HG02759 (cell line): ENCODE results near the gene LIME1.
"Not testable (repeated sequence)": the region's sequence is repeated elsewhere in the genome, so short reads cannot be mapped to it uniquely, and the experiment has no call there.

Source experiments
- ATAC-seq: cut with Tn5 transposase; IDR thresholded peaks from one replicate; pipeline ENCODE4 v1.9.1; 2021; ENCODE audit warnings: mild to moderate bottlenecking, moderate library complexity; ENCODE audit not compliant: unreplicated experiment

Gene LIME1

DNA sequence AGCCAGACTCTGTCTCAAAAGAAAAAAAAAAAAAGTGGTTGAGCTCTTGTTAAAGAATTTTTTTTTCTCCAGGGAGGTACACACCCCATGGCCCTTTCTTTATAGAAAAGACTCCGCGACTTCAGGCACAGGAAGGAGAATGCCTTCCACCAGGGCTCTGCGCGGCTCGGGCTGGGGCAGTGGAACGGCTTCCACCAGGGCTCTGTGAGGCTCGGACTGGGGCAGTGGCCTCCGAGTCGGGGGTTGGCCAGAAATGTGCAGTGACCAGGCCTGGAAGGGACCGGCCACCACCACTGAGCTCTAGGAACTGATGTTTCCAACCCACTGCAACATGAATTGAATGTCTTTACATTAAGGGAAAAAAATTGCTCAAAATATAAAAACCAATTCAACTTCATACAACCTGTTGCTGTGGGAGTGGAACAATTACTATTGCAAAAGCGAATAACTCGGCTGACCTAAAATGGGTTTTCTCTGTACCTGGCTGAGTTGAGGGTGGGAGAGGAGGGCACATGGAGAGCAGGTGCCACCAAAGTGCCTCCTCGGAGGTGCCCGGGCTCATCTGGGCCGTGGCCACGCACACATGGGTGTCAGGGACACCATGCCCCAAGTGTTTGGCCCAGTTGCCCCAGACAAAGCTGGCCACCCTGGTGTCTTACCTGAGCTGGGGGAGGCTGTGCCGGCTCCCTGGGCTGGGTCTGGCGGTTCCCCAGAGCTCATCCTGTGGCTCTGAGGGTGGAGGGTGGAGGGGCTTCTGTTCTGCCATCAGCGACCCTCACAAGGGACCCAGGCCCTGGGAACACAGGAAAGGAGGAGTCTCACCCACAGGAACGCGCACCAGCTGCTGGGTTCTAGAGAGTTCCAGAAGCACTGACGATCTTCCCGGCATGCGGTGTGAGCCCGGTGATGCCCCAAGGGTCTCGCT, 32.4 kb downstream of the LIME1 start:
- no peak for ATAC-seq

DNA sequence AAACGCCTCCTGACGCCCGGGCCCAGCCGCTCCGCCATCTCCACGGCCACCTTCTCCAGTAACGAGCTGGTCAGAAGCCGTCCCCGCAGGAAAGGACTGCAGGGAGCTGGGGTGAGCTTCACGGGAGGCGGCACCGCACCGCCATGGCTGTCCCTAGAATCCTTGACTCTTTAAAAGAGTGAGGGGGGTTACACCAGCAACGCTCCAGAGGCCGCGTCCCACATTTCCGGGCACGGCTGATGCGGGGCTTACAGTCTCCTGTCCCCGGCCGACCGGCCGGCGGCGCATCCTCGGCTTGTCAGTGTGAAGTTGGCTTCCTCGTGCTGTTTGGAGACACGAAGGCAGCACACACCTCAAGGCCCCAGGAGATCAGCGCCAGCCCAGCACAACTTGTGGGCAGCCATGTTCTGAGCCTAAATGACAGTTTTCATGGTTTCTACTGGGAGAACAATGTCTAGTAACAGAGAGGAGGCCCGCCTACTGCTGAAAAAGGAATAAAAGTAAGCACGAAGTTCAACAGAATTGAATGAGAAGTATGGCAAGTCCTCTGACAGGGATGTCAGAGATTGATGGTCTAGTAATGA, 33.5 kb downstream of the LIME1 start:
- ATAC-seq, result no peak

DNA sequence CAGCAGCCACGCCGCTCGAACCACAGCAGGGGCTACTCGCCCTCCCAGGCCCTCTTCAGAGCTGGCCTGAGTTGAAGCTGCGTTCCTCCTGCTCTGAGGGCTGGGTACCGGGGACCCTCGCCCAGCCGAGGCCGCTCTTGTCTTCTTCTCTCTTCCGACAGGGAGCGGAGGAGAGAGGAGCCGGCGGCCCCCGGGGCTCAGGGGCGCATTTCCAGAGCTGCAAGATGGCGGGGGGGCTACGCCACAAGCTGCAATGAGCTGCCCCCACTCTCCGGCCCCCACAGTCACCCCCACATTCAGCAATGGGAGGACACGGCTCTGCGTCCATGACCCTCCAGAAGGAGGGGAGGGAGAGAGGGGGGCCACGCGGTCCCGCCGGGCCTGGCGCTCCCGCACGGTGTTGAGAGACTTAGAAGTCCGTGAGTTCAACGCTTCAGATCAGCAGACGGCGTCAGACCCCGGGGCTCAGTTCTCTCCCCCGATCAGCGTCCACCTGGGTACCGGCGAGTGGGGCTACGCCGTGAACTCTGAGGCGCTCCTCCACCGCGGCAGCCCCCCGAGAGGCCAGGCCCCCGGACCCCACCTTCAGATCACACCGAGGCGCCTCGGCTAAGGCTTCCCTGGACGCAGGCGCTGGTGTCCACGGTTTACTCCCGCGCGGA, 34.7 kb downstream of the LIME1 start:
- ATAC-seq, result no peak

DNA sequence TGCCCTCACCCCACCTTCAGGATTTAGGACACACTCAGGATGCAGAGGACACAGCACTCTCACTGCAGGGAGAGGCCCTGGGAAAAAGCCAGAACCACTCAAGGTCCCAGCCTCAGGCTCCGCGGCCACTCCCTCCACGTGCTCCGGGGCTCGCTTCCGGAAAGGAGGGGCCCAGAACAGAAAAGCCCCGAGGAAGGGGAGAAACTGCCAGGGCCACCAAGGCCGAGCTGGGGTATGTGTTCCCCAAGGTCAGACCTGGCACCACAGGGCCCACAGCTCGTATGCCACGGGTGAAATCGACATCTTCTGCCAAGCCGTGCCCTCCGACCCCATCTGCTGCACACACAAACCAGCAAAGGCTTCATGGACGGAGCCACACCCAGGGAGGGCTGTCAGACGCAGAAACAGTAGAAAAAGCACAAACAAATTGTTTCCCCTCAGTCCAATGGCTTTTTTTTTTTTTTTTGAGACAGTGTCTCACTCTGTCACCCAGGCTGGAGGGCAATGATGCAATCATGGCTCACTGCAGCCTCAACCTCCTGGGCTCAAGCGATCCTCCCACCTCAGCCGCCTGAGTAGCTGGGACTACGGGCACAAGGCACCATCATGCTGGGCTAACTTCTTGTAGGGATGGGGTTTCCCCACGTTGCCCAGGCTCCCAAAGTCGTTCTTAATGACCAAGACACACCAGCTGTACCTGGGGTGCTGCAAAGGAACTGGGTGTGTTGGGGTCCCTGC, 36.5 kb downstream of the LIME1 start:
- no peak for ATAC-seq

DNA sequence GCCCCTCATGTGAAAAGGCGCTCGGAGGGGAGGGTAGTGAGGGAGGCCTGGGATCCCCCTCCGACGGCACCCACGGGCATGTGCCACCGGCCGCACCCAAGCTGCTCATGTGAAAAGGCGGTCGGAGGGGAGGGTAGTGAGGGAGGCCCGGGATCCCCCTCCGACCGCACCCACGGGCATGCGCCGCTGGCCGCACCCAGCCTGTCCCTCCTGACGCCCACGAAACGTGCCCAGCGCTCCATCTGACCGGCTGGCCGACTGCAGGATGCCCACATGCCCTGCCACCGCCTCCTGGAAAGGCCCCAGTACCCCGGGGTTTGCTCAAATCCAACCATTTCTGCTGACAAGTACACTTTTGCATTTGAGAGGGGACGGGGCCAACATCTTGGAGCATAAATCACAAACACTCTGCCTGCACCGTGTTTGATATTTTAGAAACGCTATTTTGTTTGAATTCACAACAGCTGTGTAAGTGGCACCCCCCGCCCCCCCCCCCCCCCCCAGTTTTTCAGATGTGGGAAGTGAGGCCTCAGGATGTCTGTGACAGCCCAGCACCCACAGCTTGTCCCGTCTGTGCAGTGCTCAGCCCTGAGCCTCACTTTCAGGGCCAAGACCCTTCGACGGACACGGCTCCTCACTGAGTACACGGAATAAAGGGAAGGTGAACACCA, 37.2 kb downstream of the LIME1 start:
- no peak for ATAC-seq

DNA sequence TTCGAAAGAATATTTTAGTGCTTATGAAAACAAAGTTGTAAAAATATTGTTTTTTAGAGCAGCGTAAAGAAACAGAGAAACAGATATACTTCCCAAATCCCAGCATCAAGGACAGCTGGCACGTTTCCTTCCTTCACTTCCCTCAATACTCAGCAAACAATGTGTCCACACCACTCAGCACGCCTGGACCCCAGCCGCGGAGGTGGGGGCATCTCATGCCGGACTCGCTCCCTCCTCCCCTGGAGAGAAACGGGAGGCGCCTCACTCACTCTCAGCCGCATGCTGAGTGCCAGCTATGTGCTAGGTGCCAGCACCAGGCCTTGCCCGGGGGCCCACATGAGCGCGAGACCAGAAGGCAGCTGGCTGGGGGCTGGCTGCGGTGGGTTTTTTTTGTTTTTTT, 37.8 kb downstream of the LIME1 start:
- no peak for ATAC-seq

DNA sequence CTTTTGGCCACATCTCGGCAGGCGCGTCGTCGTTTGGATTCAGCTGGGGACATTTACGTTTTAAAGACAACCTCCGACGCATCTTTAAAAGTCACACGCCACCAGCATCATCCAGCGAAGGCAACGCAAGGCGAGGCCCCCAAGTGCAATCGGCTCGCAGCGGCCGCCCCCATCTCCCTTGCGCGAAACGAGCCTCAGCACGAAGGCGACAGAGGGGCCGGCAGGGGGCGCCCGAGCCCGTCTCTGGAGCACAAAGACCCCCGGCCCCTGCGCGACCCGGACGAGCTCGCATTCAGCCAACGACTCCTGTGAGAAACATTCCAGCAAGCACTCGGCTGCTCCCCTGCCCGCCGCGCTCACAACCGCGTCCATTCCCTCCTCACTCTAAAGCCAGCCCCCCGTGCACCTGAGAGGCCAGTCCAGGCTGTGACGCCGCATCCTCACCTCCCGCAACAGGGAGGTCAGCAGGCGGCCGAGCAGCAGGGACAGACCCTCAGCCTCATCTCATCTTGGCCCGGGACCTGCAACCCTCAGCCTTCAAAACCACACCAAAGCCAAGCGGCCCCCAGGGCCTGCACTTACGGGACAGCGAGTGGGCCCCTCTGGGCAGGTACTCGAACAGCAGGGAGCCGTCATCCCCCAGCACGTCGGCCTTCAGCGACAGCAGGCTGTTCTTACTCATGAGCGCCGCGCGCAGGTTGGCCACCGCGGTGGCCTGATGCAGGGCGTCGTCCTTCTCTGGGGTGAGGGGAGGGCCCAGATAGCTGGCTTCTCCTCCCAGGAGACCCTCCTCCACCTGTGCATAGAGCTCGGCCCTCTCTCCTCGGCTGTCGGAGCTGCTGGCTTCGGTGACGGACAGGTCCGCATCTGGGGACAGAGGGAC, 38.9 kb downstream of the LIME1 start:
- ATAC-seq, result no peak

DNA sequence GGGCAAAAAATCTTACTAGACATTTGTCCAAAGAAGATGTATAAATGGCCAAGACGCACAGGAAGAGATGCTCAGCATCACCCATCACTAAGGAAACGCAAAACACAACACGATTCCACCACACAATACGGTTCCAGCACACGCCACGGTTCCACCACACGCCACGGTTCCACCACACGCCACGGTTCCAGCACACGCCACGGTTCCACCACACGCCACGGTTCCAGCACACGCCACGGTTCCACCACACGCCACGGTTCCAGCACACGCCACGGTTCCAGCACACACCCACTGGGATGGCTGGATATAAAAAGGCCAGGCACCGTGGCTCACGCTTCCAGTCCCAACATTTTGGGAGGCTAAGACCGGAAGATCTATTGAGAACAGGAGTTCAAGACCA, 40.4 kb downstream of the LIME1 start:
- ATAC-seq, result not testable (repeated sequence)

DNA sequence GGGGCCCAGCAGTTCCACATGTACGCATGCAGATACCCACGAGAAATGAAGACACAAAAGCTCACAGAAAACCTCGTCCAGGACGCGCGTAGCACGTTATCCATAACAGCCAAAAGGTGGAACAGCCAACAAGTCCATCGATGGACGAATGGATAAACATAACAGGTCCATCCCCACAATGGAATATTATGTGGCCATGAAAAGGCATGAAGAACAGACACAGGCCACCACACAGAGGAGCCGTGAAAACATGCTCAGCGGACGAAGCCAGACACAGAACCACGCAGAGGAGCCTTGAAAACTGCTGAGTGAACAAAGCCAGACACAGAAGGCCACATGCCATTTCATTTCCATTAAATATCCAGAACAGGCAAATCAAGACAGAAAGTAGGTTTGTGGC, 41.1 kb downstream of the LIME1 start:
- ATAC-seq, result no peak

DNA sequence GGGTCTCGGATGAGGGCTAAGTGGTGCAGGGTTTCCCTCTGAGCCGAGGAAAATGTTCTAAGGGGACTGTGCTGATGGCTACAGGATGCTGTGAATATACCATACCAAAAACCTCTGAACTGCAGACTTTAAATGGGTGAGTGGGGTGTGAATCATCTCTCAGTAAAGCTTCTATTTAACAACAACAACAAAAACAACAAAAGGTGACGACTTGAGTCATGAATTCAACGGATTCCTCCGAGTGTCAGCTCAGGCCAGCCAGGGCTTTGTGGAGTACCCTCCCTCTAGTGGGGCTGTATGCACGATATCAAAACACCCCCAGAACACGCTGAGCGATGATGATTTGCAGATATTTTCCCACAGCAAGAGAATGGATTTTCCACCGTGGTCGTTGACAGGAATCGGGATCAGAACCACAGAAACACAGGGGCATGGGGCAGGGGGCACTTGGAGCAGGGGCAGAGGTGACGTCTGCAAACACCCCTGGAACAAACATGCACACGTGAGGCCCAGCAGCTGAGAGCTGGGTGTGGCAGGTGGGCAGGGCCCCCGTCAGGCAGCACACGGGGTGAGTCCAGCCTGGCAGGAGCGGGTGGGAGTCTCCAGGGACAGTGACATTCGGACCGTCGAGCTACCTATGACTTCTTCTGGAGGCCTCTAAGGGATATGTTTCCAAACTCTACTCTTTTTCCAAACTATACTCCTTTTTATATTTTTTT, 41.7 kb downstream of the LIME1 start:
- ATAC-seq, result no peak

DNA sequence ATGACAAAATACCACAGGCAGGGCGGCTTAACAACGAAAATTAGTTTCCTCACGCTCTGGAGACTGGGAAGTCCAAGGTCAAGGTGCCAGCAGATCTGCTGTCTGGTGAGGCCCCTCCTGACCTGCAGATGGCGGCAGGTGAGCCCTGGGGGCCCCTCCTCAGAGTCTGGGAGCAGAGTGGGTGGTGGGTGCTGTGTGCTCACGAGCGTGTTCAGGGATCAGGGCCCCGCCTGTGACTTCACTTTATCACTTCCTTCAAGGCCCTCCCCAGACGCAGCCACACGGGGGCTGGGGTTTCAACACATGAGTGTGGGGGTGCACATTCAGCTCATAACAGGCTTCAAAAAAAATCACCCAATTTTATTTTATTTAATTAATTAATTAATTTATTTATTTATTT, 42.4 kb downstream of the LIME1 start:
- no peak for ATAC-seq

DNA sequence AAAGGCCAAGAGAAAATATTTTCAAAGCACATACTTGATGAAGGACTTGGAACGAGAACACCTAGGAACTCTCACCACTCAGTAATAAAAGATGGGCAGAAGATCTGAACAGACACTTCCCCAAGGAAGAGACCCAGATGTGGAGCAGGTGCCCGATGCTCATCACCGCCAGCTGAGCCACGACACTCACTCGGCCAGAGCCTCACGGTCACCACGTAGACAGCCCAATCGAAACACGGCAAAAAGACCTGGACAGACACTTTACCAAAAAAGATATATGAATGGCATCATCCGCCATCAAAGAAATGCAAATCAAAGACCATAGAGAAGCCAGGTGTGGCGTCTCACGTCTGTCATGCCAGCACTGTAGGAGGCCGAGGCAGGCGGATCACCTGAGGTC, 44.7 kb downstream of the LIME1 start:
- no peak for ATAC-seq

DNA sequence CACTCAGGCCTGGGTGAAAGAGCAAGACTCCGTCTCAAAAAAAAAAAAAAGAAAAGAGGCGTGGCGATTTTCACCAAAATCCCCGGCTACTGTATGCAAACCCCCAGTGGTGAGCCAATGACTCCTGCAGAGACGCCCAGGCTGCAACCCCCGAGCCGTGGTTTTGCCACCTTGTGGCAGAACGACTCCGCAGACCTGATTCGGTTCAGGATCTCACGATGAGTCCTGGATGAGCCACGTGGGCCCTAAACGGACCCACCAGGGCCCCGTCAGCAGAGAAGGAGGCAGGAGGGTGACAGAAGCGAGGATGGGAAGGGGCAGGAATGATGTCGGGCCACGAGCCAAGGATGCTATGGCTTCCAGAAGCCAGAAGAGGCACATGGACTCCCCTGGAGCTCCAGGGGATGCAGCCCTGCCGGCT, 45.6 kb downstream of the LIME1 start:
- no peak for ATAC-seq

DNA sequence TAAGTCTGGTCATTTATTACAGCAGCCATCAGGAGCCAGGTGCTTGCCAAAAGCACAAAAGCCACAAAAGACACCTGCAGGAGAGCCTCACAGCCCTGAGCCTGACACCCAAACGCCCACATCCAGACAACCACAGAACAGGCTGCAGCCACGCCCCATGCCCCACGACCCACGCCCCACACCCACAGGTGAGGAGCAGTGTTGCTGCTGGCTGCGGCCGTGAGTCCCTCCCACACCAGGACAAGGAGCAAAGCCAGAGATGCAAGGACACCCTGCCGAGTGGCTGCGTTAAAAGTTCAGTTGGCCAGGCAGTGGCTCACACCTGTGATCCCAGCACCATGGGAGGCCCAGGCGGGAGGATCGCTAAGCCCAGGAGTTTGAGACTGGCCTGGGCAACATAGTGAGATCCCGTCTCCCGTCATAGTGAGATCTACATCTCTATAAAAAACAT, 46.1 kb downstream of the LIME1 start:
- no peak for ATAC-seq

DNA sequence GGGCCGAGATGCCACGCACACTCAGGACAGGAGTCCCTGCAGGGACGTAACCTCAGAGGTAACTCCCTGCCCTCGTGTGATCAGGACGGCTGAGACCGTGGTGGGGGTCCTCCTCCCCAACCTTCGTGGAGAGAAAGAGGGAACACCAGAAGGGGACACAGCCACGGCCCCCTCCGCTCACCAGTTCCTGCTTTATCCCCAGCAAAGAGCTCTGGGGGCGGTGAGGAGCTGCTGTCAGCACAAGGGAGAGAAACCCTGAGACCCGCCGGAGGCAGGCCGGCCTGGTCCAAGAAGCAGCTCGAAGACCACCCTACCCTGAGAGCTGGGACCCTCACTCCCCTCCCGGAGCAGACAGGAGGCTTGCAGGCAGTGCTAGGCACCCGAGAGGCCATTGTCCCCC, 47.5 kb downstream of the LIME1 start:
- ATAC-seq, result no peak

DNA sequence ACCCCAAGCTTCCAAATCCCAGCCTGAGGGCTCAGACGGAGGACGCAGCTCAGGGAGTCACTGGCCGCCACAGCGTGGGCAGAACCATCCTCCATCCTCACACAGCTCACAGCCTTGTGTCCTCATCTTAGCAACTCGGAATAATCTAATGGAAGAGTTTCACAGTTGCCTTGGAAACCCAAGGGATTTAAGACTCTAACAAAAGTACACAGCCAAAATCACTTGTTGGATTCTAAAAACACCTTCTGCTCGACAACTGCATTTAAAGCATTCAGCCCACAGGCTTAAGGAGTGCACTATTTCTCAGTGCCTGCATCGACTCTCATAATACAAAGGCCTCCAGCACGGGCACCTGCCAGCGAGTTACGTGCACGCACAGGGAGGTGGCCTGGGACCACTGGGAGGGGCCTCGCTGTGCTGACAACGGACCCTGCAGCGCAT, 49.2 kb downstream of the LIME1 start:
- no peak for ATAC-seq

DNA sequence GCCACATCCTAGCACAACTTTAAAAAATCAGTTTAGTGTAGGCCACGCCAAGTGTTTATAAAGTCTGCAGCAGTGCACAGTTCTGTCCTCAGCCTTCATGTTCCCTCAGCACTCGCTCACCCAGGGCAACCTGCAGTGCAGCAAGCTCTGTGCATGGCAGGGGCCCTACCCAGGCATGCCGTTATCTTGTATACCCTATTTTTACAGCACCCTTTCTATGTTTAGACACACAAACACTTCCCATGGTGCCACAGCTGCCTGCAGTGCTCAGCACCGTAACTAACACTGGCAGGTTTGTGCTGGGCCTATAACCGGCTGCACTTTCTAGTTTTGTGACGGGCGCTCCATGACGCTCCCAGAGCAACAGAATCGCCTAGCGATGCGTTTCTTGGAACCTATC, 50.8 kb downstream of the LIME1 start:
- no peak for ATAC-seq

DNA sequence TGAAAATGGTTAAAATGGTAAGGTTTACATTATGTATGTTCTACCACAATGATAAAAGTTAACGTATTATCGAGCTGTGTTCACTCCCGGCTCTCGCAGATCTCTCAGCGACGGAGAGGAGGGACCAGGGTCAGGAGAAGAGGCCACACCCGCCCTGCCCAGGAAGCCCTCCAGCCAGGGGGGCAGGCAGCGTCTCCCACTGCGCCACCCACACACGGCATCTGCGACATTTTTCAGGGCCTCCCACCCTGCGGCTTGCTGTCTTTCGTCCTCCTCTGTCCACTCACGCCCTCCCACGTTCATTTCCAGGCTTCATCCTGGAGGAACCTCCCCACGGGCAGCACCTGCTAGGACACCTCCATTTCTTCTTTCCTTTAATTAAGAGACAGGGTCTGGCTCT, 51.3 kb downstream of the LIME1 start:
- no peak for ATAC-seq
